Activated naive CD4-positive, alpha-beta T cell treated with anti-CD3 and anti-CD28 coated beads, Interleukin-2, amount 50 U/mL, for 72 hours (primary cell): ENCODE measurements around the gene GZMH. TPM values are rescaled to one million over a fixed set of nuclear protein-coding genes. Genes with fewer than 3 reads are reported as not detected.

Experiments used
- total RNA-seq, 2 donors: library from RNA; stranded (reverse); gene quantifications; one replicate each; pipeline ENCODE4 v1.2.3, GENCODE V29; 2022

The GZMH gene
- total RNA-seq, 2 donors from 2014 or later, result 17.0 to 47.6 TPM

Other genes starting within 250 kb of the GZMH start
- gene NFATC4, start 241.5 kb downstream of the GZMH start, total RNA-seq, result 1 to 10 TPM in 1 of 2 donors, under 1 TPM in 1; 0.27 to 1.7 TPM
- under 1 TPM; 0.02 to 0.14 TPM for gene NYNRIN, start 210.7 kb downstream of the GZMH start, total RNA-seq
- 10 to 100 TPM in 1 of 2 donors, 1 to 10 TPM in 1; 6.5 to 20.1 TPM for gene CBLN3, start 180.0 kb downstream of the GZMH start, total RNA-seq
- gene KHNYN, start 179.7 kb downstream of the GZMH start, total RNA-seq, result 10 to 100 TPM; 70.1 to 70.6 TPM
- gene SDR39U1, start 166.9 kb downstream of the GZMH start, total RNA-seq, result 10 to 100 TPM; 50.6 to 72.3 TPM
- not detected for gene CMA1, start 101.4 kb downstream of the GZMH start, total RNA-seq
- under 1 TPM in 1 of 2 donors, not detected in 1; 0.27 TPM for gene CTSG, start 33.4 kb downstream of the GZMH start, total RNA-seq
- 1,000 to 10,000 TPM; 1,692 to 2,337 TPM for gene GZMB, start 24.5 kb upstream of the GZMH start, total RNA-seq